Left ventricle myocardium superior (tissue), 1 donor: ENCODE results near the gene FGF19. TPM values are rescaled to one million over a fixed set of nuclear protein-coding genes. Genes with fewer than 3 reads are reported as not detected.

Experiments
- ATAC-seq: fragments of 200-7000 bp; cut with Tn5 transposase; one replicate; pipeline ENCODE4 v1.9.1; 2020; ENCODE audit warnings: mild to moderate bottlenecking, moderate library complexity
- DNase-seq: peaks from one replicate; pipeline ENCODE4 v3.0.0-alpha.2; 2020
- intact Hi-C: fragments of 100-400 bp; cut with micrococcal nuclease; formaldehyde crosslinking; loops from one replicate; pipeline ENCODE4 v1.11.0; 2022
- total RNA-seq: library from RNA; stranded (reverse); fragmentation: NEBNext Ultra II Directional; extraction: Animal tissue kit (Norgen Biotek cat#: 25700); gene quantifications from one replicate; pipeline ENCODE4 v1.2.1, GENCODE V29; 2021
- donor health status: DM: no; HTN: yes; CAD: no; lungs with severe emphysema.

The FGF19 gene
- total RNA-seq, 1 donor from 2014 or later: not detected

DNA sequence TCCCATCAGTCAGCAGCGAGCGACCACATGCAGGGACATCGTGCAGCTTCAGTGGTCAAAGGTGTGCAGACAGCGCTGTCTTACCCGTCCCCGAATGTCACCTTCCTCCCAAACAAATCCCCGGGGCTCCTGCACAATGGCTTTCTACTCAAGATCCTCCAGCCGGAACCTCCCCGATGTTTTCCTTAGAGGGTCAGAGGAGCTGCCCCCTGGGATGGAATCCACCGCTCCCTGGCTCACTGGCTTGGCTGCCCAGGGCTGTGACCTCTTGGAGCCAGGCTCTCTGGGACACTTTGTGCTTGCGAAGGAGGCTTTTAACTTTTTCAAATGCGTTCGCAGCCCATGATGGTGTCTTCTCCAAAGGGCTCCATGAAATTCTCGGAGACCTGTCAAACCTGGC lies 17.3 kb upstream of the FGF19 start:
- ATAC-seq (no peak), DNase-seq (no peak)
- intact Hi-C loops: no loop called here

DNA sequence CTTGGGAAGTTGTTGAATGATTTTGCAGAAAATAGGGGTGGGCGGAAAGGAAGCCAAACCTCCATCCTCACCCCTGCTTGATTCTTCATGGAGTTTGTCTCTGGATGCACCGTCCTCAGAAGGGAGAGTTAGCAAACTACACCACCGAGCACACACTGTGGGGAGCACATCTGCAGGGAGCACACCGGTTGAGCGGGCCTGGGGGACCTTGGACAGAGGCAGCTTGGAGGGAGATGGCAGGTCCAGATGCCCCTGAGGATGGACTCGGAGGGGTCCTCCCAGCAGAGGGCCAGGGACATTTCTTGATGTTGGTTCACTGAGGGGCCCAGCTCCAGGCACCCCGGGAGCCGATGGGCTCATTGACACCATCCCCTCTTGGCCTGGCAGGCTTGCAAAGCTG lies 15.1 kb upstream of the FGF19 start:
- DNase-seq (no peak), ATAC-seq (no peak)
- intact Hi-C loops: no loop called here

DNA sequence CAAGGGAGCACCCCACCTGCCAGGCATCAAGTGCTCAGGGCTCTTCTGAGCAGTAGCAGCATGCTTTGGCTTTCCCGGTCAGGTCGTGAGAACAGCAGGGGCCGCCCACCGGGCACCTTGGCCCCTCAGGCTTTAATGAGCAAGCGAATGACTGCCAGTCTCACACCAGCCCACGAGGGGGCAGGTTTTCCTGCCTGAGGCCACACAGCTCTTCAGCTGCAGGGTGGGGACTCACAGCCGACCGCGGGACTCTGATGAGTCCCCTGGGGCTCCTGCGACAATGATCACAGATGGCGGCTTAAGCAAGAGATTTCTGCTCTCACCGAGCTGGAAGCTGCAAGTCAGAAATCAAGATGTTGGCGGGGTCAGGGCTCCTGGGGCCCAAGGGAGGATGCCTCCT lies 14.3 kb upstream of the FGF19 start:
- intact Hi-C loops: no loop called here
- peak; percentile 57 for DNase-seq
- peak; percentile 61 for ATAC-seq

DNA sequence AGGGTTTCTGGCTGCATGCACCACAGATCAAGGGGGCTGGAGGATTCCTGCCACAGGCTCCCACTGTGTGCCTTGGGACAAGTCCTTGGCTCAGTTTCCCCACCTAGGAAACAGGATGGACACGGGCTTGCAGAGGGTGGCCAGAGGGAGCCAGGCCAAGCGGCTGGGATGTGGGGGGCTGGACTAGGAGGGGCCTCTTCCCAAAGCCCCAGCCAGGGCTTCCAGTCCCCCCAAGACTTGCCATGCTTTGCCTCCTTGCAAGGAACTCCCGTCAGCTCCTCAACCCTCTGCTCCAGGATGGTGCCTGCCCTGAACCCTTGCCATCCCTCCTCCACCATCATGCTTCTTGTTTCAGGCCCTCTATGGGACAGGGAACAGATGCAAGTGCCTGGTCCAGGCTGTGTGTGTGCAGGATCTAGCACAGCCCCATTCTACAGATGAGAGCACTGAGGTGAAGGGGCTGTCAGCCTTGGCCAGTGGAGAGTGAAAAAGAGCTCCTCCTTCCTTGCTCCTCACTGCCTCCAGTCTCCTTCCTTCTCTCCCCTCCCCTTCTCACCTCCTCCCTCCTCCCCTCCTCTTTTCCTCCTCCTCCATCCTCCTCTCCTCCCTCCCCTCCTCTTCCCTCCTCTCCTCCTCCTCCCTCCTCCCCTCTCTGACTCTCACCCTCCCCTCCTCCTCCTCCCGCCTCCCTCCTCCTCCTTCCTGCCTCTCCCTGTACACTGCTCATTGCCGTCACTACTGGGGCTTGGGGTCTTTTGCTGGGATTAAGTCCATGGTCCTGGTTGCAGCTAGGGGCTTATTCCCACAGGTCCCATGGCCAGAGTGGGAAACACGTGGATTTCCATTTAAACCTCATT lies 13.3 kb upstream of the FGF19 start:
- ATAC-seq (no peak), DNase-seq (no peak)
- intact Hi-C loops: no loop called here

DNA sequence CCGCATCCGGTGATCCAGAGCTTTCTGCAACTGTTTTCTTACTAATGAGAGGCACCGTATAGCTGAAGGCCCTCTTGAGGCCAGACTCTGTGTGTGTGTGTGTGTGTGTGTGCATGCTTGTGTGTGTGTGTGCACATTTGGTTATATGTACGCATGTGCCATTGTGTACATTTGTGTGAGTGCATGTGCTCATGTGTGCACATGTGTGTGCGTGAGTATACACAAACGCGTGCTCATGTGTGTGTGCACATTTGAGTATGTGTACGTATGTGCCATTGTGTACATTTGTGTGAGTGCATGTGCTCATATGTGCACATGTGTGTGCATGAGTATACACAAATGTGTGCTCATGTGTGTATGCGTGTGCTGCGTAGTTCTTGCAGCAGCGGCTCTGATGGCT lies 12.3 kb upstream of the FGF19 start:
- no peak for ATAC-seq
- no peak for DNase-seq
- intact Hi-C loops: no loop called here

DNA sequence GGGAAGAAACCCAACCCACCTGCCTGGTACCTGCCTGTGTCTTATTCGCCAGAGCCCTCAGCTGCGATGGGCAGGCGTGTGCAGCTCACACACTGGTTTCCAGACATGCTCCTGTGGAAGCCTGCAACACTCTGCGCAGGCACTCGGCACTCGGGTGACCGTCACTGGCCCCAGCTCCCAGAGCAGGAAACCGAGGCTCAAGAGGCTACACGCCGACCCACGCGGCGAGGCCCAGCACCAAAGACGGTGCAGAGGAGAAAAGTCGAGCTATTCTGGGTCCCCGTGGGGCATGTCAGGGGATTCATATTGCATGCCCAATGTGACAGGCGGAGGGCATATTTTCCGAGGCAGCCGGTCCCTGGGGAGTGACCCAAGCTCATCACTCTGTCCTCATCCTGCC lies 11.6 kb upstream of the FGF19 start:
- intact Hi-C loops: no loop called here
- ATAC-seq: no peak
- DNase-seq: no peak

DNA sequence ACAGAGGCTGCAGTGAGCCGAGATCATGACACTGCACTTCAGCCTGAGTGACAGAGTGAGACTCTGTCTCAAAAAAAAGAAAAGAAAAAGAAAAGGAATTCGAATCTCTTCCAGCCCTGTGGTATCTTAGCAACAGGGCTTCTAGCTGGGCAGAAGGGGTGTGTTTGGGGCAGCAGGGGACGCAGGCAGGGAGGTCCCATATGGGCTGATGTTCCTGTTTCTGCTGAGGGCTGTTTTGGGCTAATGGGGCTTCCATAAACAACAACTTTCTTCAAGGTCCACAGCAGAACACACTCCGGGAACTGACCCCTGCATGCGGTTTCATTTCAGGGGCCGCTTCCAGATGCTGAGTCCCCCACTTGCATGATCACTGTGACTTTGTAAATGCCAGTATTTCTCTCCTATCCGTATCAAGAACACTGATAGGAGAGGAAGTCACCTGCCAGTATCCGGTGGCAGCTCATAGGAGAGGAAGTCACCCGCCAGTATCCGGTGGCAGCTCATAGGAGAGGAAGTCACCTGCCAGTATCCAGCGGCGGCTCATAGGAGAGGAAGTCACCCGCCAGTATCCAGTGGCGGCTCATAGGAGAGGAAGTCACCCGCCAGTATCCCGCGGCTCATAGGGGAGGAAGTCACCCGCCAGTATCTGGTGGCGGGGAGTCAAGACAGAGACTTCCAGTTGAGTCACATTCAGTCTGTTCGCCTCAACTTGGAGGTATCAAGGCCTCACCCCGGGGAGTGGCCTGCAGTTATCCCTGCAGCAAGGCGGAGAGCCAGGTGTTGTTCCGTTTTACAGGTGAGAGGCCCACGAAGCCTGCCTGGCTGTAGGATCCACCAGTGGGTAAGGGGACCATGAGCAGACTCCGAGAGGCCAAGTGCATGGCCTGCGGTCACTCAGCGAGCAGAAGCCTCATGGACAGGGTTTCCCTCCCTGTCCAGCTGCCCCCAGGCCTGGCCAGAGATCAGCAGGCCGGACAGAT lies 8.3 kb upstream of the FGF19 start:
- ATAC-seq: no peak
- no peak for DNase-seq
- intact Hi-C loops: no loop called here

DNA sequence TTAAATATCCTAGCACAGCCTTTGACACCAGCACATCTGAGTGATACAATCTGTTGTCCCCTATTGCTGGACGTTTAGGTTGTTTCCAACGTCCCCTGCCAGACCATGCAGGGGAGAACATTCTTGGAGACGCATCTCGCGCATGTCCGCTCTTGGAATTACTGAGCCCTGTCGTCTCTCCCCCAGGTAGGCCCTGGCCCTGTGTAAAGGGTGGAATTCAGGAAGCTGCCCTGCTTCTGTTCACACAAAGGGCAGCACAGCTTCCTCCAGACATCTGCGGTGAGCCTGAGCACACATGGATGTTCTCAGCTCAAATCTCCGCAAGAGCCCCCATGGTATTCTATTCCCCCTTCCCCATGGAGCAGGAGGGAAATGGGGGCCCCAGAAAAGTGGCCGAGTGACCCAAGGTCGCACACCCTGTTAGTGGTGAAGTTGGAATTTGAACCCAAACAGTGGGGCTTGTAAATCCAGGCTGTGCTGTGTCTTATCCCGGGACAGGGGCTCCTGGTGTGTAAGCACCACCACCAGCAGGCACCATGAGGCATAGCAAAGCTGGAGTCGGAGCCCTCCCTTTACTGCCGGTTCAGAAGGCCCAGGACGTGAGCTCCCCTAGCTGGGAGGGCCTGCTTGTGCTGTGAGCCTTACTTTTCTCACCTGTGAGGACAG lies 5.0 kb upstream of the FGF19 start:
- DNase-seq: no peak
- intact Hi-C loops: no loop called here
- ATAC-seq: no peak

DNA sequence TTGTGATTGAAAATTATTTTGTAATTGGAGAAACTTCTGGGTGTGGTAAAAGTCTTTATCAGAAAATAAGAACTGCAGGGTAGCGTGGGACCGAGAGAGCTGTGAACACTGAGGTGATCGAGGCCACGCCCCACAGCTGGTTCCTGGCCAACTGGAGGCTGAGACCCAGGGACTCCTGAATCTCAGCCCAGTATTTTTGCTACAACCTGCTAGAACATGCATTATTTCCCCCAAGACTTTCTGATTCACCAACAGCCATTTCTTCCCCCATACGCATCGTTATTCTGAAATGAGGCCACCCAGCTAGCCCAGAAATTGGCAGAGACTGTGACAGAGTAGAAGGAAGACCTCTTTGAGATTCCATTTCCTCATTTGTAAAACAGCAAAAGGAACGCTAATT lies 3.4 kb upstream of the FGF19 start:
- DNase-seq (no peak), ATAC-seq (no peak)
- intact Hi-C loops: no loop called here

DNA sequence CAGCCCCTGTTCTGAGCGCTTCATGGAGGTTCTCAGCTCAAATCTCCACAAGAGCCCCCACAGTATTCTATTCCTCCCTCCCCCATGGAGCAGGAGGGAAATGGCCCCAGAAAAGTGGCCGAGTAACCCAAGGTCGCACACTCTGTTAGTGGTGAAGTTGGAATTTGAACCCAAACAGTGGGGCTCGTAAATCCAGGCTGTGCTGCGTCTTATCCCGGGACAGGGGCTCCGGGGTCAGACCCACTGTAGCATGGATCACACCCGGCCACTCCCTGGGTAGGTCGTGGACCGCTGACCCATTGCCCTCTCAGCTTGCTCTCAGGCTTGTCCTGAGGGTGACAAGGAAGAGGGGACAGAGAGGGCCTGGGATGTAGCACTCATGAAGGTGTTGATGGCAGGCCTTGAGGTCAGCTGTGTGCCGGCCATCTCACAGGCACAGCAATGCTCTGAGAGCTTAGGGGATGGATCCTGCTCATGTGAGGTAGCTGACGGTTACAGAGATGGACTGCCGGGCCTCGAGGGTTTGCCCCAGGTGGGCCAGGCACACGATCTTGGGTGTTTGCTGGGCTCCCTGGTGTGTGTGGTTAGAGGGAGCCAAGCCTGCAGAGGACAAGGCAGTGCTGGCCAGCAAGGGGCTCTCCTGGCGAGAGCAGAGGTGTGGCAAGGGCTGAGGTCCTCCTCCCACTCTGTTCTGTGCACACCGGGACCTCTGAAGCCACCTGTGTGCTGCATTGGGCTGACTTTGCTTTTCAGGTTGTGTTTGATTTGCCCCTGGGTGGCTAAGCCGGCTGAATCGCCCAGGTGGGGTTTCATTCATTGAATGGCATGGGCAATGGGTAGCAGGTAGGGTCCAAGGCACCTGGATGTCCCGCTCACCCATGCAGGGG lies 2.3 kb upstream of the FGF19 start:
- intact Hi-C loops: no loop called here
- DNase-seq (no peak), ATAC-seq (no peak)

DNA sequence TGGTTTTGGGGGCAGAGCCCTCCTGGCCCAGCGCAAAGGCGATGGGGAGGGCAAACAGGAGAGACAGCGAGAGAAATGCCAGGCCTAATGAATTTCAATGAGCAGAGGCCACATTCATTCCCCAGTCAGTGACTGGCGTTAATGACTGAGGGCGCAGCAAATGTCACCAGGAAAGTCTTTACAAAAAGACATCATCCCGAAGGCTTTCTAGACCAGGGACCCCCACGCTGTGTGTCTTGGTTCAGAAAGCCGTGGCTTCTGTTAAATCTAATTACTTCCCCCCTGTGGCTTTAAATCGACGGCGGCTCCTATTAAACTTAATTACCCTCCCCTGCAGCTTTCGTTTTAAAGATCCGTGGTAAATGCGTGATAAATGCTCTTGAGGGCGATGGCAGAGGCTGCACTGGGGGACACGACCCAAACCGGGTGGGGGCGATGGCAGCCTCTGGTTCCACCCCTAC lies 1.6 kb upstream of the FGF19 start:
- ATAC-seq: no peak
- intact Hi-C loops: no loop called here

DNA sequence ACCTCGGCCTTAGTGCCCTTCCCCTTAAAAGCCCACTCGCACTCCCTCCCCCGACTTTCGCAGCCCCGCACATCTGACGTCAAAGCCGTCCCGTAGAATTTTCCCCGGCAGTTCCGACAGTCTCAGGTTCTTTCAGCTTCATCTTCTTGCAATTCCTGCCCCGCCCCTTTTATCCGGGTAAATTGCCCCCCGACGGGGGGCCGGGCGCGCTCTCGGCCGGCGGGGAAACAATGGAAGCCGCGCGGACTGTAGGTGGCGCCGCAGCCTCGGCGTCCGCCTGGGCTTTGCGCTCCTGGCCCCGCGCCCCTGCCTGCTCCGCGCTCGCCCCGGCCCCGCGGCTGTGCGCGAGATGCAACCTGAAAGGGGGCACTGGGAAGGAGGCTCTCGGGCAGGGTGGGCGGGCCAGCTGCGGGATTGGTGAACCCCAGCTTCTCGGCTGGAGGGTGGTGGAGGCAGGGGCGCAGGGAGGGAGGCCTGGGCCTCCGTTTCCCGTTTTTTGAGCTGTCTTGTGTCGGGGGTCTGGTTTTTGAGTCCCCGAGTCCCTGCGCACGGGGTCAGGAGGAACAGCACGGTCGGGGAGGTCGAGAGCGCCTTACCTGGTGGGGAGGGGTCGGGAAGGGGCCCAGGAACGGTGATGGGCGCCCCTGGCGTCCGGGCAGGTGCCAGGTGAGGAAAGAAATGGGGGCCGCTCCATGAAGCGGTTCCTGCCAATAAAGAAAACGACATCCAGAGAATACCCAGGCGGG lies 859 bp upstream of the FGF19 start:
- DNase-seq: no peak
- peak; percentile 59 for ATAC-seq
- intact Hi-C loops: no loop called here

More for the DNA sequence above, 1.6 kb upstream of the FGF19 start:
- DNase-seq: no peak

DNA sequence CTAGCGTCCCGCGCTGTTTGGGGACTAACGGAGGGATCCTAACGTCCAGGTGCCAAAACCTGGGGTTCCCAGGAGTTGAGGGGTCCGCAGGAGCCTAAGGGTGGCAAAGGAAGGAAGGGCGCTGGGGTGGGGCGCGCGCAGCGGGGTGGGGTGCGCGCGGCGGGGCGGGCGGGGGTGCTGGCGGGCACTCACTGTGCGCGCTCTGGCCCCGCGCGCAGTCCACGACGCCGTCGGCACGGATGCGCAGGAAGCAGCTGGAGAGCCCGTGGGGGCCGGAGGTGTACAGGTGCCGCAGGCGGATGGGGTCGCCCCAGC lies 412 bp downstream of the FGF19 start:
- intact Hi-C loops: no loop called here
- DNase-seq (no peak), ATAC-seq (no peak)

DNA sequence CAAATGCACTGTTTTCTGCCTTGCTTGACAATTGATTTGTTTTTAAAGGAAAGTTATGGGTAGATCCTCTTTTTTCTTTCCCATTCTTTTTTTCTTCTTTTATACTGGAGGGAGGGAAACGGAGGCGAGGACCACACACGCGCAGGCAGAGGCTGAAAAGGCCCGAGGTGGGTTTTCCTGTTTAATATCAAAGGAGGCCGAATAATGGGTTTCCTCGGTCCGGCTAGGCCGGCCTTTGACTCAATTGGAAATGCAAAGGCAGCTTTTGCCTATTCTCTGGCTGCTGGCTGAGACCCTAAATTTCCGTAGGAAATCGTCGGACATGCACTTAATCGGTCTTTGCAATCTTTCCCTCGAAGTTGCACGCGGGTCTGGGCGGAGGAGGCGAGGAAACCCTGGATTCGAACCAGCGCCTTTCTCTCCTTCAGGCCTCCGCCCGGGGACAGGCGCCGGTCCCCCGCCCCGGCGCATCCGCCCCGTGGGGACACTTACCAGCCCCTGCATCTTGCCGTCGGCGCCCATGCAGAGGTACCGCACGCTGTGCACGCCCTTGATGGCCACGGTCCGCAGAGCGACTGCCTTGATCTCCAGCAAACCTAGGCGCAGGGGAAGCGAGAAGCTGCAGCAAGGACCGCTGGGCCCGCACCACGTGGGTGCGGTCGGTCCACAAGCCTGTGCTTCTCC lies 911 bp downstream of the FGF19 start:
- no peak for ATAC-seq
- intact Hi-C loops: no loop called here
- DNase-seq: no peak

DNA sequence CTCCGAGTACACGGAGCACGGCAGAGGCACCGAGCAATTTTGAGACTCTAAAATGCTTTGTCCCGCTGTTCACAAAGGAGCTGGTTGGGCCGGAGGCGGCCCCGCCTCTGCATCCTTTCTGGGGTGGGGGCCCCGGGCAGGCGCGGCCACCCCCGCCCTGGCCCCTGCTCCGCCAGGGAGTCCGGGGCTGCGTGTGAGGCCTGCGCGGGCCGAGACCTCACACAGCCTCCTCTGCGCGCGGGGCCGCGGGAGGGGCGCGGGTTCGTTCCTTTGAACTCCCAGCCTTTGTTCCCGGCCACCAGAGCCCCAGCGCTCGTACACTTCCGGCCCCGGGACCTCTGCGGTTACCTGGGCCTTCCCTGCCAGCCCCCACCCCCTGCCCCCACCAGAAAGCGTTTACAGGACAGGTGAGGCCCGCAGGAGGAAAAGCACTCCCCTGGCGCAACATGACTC lies 1.6 kb downstream of the FGF19 start:
- intact Hi-C loops: no loop called here
- DNase-seq (no peak), ATAC-seq (no peak)

DNA sequence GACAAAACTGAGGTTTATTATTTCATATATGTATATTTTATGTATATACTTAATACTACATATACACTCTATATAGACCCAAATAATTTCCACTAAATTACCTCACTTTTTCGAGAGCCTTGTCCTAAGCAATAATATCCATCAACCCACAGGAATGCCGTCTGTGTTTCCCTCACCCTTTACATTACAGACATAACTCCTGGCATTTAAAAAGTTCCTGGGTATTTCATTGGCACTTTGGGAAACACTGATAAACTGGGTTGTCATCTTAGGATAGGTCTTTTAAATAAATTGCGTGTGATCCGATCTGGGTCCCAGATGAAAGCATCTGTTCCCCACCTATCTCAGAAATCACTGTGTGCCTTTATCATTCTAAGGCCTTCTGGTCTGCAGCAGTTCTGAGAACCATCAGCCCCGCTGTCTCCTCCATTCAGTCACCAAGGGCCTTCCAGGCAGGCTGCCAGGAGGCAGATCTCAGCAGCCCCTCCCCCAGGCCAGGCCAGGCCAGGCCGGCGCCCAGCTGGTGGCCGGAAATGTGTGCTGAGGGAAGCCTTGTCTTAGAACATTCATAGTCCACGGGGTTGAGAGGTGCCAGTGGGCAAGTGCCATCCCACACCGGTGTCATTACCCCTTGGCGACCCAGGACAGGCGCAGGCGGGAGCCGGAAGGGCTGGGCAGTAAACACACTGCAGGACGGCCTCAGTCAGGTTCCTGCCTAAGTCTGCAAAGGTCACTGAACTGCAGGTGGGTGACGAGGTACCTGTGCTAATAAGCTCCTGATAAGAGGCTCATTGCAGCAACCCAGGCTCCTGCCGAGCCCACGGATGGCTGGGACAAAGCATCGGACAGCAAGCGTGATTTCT lies 3.3 kb downstream of the FGF19 start:
- DNase-seq (peak; percentile 86), ATAC-seq (peak; percentile 94)
- intact Hi-C loops: no loop called here

DNA sequence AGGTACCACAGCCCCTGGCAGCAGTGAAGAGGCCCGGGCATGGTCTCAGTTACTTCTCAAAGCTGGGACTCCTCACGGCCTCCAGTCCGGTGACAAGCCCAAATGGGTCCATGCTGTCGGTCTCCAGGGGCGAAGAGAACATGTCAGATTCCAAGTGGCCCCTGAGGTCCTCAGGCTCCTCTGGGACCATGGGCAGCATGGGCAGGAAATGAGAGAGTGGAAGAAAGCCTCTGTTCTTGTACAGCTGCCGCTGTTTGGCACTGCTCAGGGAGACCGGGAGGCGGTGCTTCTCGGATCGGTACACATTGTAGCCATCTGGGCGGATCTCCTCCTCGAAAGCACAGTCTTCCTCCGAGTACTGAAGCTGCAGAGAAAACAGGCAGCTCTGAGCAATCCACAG lies 4.6 kb downstream of the FGF19 start:
- peak; percentile 42 for ATAC-seq
- intact Hi-C loops: loop anchor here (10.0 kb wide), 1 partner anchor 186 kb away; no protein-coding TSS in a partner anchor
- no peak for DNase-seq
